ENCODE measurements around the gene DGKZ.
"Not testable (repeated sequence)": the region's sequence is repeated elsewhere in the genome, so short reads cannot be mapped to it uniquely, and the experiment has no call there.

Gene DGKZ

GRCh38 chr11:46346886-46347636, at the start of gene DGKZ:
TSS of gene DGKZ (plus strand) at chr11:46347463. CDS start at chr11:46347660, 197 bp downstream.
- DNase-seq (ENCODE audit: low spot score) = peak; percentile 90

DNA sequence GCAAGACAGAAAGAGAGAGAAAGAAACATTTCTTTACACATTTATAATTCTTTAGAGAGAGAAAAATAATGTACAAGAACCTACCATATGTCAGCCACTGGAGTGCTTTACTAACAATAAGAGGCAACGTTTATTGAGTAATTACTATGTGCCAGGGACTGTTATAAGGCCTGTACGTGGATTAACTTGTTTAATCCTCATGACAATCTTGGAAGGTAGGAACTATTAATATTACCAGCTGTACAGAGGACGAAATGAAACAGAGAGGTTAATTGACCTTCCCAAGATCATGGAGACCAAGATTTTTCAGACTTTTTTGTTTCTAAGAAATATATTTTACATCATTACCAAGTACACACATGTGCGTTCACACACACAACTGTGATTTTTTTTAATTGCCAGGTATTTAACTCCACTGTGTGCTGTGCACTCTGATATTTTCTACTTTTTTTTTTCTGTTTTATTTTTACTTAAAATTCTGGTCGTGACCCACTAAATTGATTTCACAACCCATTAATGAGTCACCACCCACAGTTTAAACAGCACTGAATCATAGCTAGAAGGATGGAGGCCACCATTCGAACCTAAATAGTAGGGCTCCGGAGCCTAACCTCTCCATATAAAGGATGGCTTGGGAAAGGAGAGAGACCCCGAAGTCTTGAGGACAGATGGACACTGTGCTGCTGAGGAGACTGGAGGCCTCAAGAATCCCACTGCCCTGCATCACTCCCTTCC, 48.4 kb upstream of the DGKZ start:
- DNase-seq (ENCODE audit: low spot score) = peak; percentile 51

GRCh38 chr11:46299451-46299961, 47.8 kb upstream of the DGKZ start:
- no peak for DNase-seq (ENCODE audit: low spot score)

GRCh38 chr11:46300270-46300669, 47.0 kb upstream of the DGKZ start:
- no peak for DNase-seq (ENCODE audit: low spot score)

DNA sequence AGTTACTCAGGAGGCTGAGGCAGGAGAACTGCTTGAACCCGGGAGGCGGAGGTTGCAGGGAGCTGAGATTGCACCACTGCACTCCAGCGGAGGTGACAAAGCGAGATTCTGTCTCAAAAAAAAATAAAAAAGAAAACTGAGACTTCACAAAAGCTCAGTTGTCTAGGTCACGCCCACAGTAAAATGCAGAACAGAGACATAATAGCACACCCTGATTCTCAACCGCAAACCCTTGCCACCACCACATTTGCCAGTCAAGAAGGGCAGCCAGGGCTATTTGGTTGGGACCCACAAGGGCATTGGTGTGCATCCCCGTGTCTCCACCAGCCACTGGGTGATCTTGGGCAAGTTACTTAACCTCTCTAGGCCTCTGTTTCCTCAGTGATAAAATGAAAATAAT, 44.4 kb upstream of the DGKZ start:
- DNase-seq (ENCODE audit: low spot score) = no peak

GRCh38 chr11:46304036-46304435, 43.2 kb upstream of the DGKZ start:
- DNase-seq (ENCODE audit: low spot score) = not testable (repeated sequence)

DNA sequence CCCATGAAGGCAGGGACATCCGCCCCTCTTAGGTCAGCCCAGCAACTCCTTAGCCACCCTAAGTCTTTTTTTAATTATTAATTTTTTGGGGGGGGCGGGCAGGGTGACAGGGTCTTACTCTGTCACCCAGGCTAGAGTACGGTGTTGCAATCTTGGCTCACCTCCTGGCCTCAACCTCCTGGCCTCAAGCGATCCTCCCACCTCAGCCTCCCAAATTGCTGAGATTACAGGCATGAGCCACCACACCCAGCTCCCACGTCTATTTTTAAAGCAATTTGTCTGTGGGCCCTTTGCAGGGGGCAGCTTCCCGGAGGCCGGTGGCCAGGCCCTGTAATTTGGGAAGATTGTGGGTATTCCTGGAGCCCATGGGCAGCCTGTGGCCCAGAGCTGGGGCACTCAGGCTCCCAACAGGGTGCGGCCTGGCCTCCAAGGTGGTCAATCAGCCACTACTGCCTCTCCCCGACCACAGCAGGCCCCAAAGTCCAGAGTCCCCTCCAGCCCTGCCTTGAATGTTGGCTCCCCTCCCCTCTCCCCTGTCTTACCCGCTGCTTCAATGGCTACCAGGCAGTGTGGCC, 42.6 kb upstream of the DGKZ start:
- no peak for DNase-seq (ENCODE audit: low spot score)

- no peak for DNase-seq (ENCODE audit: low spot score)
Observed at GRCh38 chr11:46305295-46305694, 42.0 kb upstream of the DGKZ start.

DNA sequence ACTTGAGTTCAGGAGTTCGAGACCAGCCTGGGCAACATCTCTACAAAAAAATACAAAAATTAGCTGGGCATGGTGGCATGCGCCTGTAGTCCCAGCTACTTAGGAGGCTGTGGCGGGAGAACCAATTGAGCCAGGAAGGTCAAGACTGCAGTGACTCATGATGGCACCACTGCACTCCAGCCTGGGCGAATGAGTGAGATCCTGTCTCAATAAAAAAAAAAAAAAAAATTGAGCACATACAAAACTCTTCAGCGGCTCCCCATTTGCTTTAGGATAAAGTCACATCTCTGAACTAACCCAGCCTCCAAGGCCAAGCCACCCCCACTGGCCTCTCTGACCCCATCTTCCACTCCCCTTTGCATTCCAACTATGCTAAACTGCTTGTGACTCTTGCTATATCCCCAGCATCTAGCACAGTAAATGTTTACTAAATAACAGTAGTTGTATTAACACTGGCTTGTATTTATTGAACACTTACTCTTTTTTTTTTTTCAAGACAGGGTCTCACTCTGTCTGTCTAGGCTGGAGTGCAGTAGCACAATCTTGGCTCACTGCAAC, 40.9 kb upstream of the DGKZ start:
- no peak for DNase-seq (ENCODE audit: low spot score)

DNA sequence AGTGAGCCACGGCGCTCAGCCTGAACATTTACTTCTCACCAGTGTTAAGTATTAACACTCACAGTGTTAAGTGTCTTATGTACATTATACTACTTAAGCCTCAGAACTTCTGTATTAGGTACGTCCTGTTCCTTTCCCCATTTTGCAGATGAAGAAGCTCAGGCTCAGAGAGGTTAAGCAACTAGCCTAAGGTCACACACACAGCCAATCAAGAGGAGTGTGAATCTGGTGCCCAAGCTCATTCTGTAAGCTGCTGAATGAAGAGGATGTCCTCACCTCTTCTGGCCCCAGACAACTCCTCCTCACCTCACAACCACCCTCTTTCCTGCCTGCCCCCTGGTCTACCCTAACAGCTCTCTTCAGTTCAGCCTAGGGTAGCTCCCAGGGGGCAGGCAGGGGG, 39.9 kb upstream of the DGKZ start:
- no peak for DNase-seq (ENCODE audit: low spot score)

- DNase-seq (ENCODE audit: low spot score) = no peak
Observed at GRCh38 chr11:46307785-46308341, 39.4 kb upstream of the DGKZ start.

- DNase-seq (ENCODE audit: low spot score) = peak; percentile 74
Observed at GRCh38 chr11:46308631-46309419, 38.4 kb upstream of the DGKZ start.

- DNase-seq (ENCODE audit: low spot score) = peak; percentile 75
Observed at GRCh38 chr11:46309814-46310259, 37.4 kb upstream of the DGKZ start.

- peak; percentile 75 for DNase-seq (ENCODE audit: low spot score)
Observed at GRCh38 chr11:46315033-46315738, 32.1 kb upstream of the DGKZ start.

DNA sequence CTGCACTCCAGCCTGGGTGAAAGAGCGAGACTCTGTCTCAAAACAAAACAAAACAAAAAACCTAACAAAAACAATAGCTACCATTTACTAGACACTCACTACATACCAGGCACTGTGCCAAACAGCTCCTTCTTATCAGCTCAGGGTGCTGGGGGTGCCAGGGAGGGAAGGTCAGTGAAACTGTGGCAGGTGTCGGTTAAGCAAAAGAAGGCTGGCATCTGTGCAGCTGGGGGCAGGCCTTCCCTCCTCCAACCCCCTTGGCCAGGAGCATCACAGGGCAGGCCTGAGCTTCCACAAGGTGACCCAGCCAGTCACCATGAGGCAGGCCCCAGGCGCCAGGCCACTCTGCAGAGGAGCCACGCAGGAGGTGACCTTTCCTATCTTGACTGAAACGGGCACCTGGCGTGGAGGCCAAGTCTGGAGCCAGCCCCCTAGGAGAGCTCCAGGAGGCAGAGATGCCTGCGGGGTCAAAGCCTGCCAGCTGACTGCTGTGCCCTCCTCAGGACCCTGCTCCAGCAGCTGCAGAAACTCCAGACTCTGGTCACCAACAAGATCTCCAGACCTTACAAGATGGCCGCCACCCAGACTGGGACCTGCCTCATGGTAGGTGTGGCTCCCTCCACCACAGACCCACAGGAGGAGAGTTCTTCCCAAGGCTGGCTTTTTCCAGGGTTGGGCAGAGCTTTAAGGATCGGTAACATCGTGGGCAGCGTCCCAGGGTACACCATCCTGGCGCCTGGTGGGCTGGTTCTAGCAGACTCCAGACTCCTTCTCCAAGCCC, 31.3 kb upstream of the DGKZ start:
- DNase-seq (ENCODE audit: low spot score) = no peak

- no peak for DNase-seq (ENCODE audit: low spot score)
Observed at GRCh38 chr11:46319074-46319453, 28.2 kb upstream of the DGKZ start.

GRCh38 chr11:46321757-46322156, 25.5 kb upstream of the DGKZ start:
- no peak for DNase-seq (ENCODE audit: low spot score)

GRCh38 chr11:46322759-46323158, 24.5 kb upstream of the DGKZ start:
- no peak for DNase-seq (ENCODE audit: low spot score)

GRCh38 chr11:46326813-46327416, 20.3 kb upstream of the DGKZ start:
- DNase-seq (ENCODE audit: low spot score) = no peak

- DNase-seq (ENCODE audit: low spot score) = no peak
Observed at GRCh38 chr11:46327829-46328228, 19.4 kb upstream of the DGKZ start.

Data from kidney tubule cell (primary cell).